HepG2 (cell line): ENCODE measurements around the gene KLHDC2. TPM values are rescaled to one million over a fixed set of nuclear protein-coding genes. Genes with fewer than 3 reads are reported as not detected.
A peak's percentile ranks its signal among the peaks of the same experiment; 100 is the strongest.

Experiments used
- EP300 ChIP-seq, 3 experiments: sonication (generic) in 1 of 3; formaldehyde crosslinking in 1 of 3; IDR thresholded peaks; 2 replicates each; pipeline versions ENCODE4 v1.5.1 to v1.6.1; 2011 to 2020; ENCODE audit warnings: low read depth in 2 of 3, low read length in 2 of 3, borderline replicate concordance in 1 of 3, improper control_type of control experiment in 1 of 3, mild to moderate bottlenecking in 1 of 3, missing genetic modification reagents in 1 of 3, moderate library complexity in 1 of 3
- FOXA3 ChIP-seq: IDR thresholded peaks from 2 replicates; pipeline ENCODE4 v1.6.1; 2016; ENCODE audit warnings: missing genetic modification reagents, missing compliant biosample characterization
- GTF2F1 ChIP-seq: fragments of 150-350 bp; IDR thresholded peaks from 2 replicates; pipeline ENCODE4 v1.6.1; 2014; ENCODE audit warnings: low read length
- MTA3 ChIP-seq: sonication (generic); formaldehyde crosslinking; IDR thresholded peaks from 2 replicates; pipeline ENCODE4 v1.4.0; 2020; ENCODE audit warnings: missing genetic modification reagents
- NPAS2 ChIP-seq: sonication (generic); formaldehyde crosslinking; IDR thresholded peaks from 2 replicates; pipeline ENCODE4 v1.8.0; 2022; ENCODE audit warnings: mild to moderate bottlenecking, missing genetic modification reagents, borderline replicate concordance
- PAWR ChIP-seq: sonication (generic); formaldehyde crosslinking; IDR thresholded peaks from 2 replicates; pipeline ENCODE4 v1.4.0; 2020; ENCODE audit warnings: missing genetic modification reagents, mild to moderate bottlenecking, borderline replicate concordance
- SAFB2 ChIP-seq: sonication (generic); formaldehyde crosslinking; IDR thresholded peaks from 2 replicates; pipeline ENCODE4 v1.5.1; 2020; ENCODE audit warnings: missing genetic modification reagents, low read depth, mild to moderate bottlenecking, borderline replicate concordance
- SATB2 ChIP-seq: sonication (generic); formaldehyde crosslinking; IDR thresholded peaks from 2 replicates; pipeline ENCODE4 v1.5.0; 2020; ENCODE audit warnings: missing genetic modification reagents
- SMARCC2 ChIP-seq: fragments of 450-650 bp; IDR thresholded peaks from 2 replicates; pipeline ENCODE4 v1.6.1; 2017; ENCODE audit warnings: antibody characterized with exemption, mild to moderate bottlenecking
- ZFP37 ChIP-seq: sonication (generic); formaldehyde crosslinking; IDR thresholded peaks from 2 replicates; pipeline ENCODE4 v1.4.0; 2020; ENCODE audit warnings: missing genetic modification reagents, borderline replicate concordance
- ZFP91 ChIP-seq: sonication (generic); formaldehyde crosslinking; IDR thresholded peaks from 2 replicates; pipeline ENCODE4 v1.9.0; 2022; ENCODE audit warnings: missing genetic modification reagents, mild to moderate bottlenecking, borderline replicate concordance
- ZMAT3 ChIP-seq: sonication (generic); formaldehyde crosslinking; conservative IDR thresholded peaks from 2 replicates; pipeline ENCODE4 v1.7.0; 2021; ENCODE audit warnings: missing genetic modification reagents
- ZNF350 ChIP-seq: sonication (generic); formaldehyde crosslinking; IDR thresholded peaks from 2 replicates; pipeline ENCODE4 v1.4.0; 2020; ENCODE audit warnings: mild to moderate bottlenecking, low read depth, missing genetic modification reagents, borderline replicate concordance
- ZNF775 ChIP-seq: sonication (generic); formaldehyde crosslinking; IDR thresholded peaks from 2 replicates; pipeline ENCODE4 v1.4.0; 2020; ENCODE audit warnings: missing genetic modification reagents, mild to moderate bottlenecking, moderate library complexity, borderline replicate concordance
- ZNF841 ChIP-seq: sonication (generic); formaldehyde crosslinking; IDR thresholded peaks from 2 replicates; pipeline ENCODE4 v1.8.1; 2023; ENCODE audit warnings: missing genetic modification reagents, borderline replicate concordance
- polyA plus RNA-seq, 8 experiments: library from polyadenylated mRNA; depleted of rRNA in 3 of 8; stranded (reverse) in 7 of 8; unstranded in 1 of 8; fragments of >200 nt; fragmentation: Illumina TruSeq in 4 of 8; extraction: Trizol in 4 of 8; gene quantifications; 2 replicates each; pipeline versions ENCODE4 v1.2.1 to v1.2.3, GENCODE V29; 2011 to 2016; ENCODE audit warnings: low read depth in 4 of 8, missing spikeins in 1 of 8, mixed read lengths in 1 of 8; ENCODE audit not compliant: insufficient read depth in 1 of 8
- total RNA-seq, 5 experiments: library from RNA; depleted of rRNA; stranded (reverse); fragments of >200 nt; fragmentation: Illumina TruSeq; extraction: Trizol; gene quantifications; 2 replicates each; pipeline ENCODE4 v1.2.3, GENCODE V29; 2016; ENCODE audit warnings: low read depth in 1 of 5
- TF ChIP-seq, protein P1 (sequence below), 2 experiments: fragments of 450-650 bp in 1 of 2; sonication (generic) in 1 of 2; formaldehyde crosslinking; IDR thresholded peaks; 2 replicates each; pipeline versions ENCODE4 v1.5.0 to v1.8.0; 2020 to 2022; ENCODE audit warnings: mild to moderate bottlenecking in 1 of 2, missing genetic modification reagents in 1 of 2
- TF ChIP-seq, protein P2 (sequence below): IDR thresholded peaks from 2 replicates; pipeline ENCODE4 v1.6.1; 2016; ENCODE audit warnings: control low read depth
- TF ChIP-seq, protein P3 (sequence below): sonication (generic); formaldehyde crosslinking; IDR thresholded peaks from 2 replicates; pipeline ENCODE4 v1.4.0; 2020; ENCODE audit warnings: mild to moderate bottlenecking, missing genetic modification reagents
- TF ChIP-seq, protein P4 (sequence below): sonication (generic); formaldehyde crosslinking; IDR thresholded peaks from 2 replicates; pipeline ENCODE4 v1.8.0; 2022; ENCODE audit warnings: missing genetic modification reagents, mild to moderate bottlenecking, inconsistent platforms, borderline replicate concordance
- TF ChIP-seq, protein P5 (sequence below): sonication (generic); formaldehyde crosslinking; IDR thresholded peaks from 2 replicates; pipeline ENCODE4 v1.4.0; 2020; ENCODE audit warnings: missing genetic modification reagents

The KLHDC2 gene
- total and polyA plus RNA-seq, 2 of the 13 experiments (the other 11 are each of a cell fraction or from before 2014, with no cell fraction given): 95.5 to 170 TPM

- TF ChIP-seq SMARCC2 (no peak), ZFP37 (CRISPR knock-in tag) (no peak), ZFP91 (no peak), ZMAT3 (CRISPR knock-in tag) (peak; percentile 7; the same call in 1 of the 2 replicates), EP300 (IDR thresholded peaks at IDR 0.05; ENCODE audit: low read depth in 2 of 2, low read length in 2 of 2) (no peak), EP300 (CRISPR knock-in tag; IDR thresholded peaks at IDR 0.05; ENCODE audit: borderline replicate concordance) (no peak), NPAS2 (no peak), ZNF775 (CRISPR knock-in tag) (no peak), ZNF841 (no peak; the same call in 1 of the 2 replicates), SAFB2 (peak; percentile 78; the same call in 1 of the 2 replicates), MTA3 (CRISPR knock-in tag) (no peak), FOXA3 (peak; percentile 73), GTF2F1 (no peak), ZNF350 (CRISPR knock-in tag) (peak; percentile 45; the same call in 1 of the 2 replicates), PAWR (CRISPR knock-in tag) (no peak), SATB2 (CRISPR knock-in tag) (no peak)
- TF ChIP-seq, protein P1, sequence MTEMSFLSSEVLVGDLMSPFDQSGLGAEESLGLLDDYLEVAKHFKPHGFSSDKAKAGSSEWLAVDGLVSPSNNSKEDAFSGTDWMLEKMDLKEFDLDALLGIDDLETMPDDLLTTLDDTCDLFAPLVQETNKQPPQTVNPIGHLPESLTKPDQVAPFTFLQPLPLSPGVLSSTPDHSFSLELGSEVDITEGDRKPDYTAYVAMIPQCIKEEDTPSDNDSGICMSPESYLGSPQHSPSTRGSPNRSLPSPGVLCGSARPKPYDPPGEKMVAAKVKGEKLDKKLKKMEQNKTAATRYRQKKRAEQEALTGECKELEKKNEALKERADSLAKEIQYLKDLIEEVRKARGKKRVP (CRISPR knock-in tag; IDR thresholded peaks at IDR 0.05): peak in 1 of 2 experiments; percentile 24; a peak in 1 of 4 replicates
- TF ChIP-seq, protein P2, sequence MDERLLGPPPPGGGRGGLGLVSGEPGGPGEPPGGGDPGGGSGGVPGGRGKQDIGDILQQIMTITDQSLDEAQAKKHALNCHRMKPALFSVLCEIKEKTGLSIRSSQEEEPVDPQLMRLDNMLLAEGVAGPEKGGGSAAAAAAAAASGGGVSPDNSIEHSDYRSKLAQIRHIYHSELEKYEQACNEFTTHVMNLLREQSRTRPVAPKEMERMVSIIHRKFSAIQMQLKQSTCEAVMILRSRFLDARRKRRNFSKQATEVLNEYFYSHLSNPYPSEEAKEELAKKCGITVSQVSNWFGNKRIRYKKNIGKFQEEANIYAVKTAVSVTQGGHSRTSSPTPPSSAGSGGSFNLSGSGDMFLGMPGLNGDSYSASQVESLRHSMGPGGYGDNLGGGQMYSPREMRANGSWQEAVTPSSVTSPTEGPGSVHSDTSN: no peak
- TF ChIP-seq, protein P3, sequence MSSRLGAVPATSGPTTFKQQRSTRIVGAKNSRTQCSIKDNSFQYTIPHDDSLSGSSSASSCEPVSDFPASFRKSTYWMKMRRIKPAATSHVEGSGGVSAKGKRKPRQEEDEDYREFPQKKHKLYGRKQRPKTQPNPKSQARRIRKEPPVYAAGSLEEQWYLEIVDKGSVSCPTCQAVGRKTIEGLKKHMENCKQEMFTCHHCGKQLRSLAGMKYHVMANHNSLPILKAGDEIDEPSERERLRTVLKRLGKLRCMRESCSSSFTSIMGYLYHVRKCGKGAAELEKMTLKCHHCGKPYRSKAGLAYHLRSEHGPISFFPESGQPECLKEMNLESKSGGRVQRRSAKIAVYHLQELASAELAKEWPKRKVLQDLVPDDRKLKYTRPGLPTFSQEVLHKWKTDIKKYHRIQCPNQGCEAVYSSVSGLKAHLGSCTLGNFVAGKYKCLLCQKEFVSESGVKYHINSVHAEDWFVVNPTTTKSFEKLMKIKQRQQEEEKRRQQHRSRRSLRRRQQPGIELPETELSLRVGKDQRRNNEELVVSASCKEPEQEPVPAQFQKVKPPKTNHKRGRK (CRISPR knock-in tag): no peak
- TF ChIP-seq, protein P4, sequence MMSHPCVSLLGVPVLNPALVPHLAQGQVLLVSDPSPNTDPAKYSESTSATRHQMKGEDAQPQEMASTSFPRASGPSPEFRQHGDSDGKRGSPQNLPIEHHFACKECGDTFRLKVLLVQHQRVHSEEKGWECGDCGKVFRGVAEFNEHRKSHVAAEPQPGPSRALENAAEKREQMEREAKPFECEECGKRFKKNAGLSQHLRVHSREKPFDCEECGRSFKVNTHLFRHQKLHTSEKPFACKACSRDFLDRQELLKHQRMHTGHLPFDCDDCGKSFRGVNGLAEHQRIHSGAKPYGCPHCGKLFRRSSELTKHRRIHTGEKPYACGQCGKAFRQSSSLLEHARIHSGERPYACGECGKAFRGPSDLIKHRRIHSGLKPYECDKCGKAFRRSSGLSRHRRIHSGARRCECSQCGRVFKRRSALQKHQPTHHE: peak; percentile 47; the same call in 1 of the 2 replicates
- TF ChIP-seq, protein P5, sequence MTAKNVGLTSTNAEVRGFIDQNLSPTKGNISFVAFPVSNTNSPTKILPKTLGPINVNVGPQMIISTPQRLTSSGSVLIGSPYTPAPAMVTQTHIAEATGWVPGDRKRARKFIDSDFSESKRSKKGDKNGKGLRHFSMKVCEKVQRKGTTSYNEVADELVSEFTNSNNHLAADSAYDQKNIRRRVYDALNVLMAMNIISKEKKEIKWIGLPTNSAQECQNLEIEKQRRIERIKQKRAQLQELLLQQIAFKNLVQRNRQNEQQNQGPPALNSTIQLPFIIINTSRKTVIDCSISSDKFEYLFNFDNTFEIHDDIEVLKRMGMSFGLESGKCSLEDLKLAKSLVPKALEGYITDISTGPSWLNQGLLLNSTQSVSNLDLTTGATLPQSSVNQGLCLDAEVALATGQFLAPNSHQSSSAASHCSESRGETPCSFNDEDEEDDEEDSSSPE (CRISPR knock-in tag): no peak; the same call in 1 of the 2 replicates
These were observed at the start of gene KLHDC2 (continued) for GRCh38 chr14:49767571-49768300.
